Large intestine (tissue), 3 donors: ENCODE results near the gene ARHGEF16. TPM values are rescaled to one million over a fixed set of nuclear protein-coding genes. Genes with fewer than 3 reads are reported as not detected.

Source experiments
- DNase-seq, 2 donors: peaks; one replicate each; pipeline versions ENCODE4 v3.0.0 to v3.0.0-alpha.2; 2013
- H3K27ac ChIP-seq: one replicate; pipeline ENCODE4 v1.5.1; 2013; ENCODE audit warnings: low read length
- H3K27me3 ChIP-seq: 2 replicates; pipeline ENCODE4 v1.6.1; 2013; ENCODE audit warnings: low read length; ENCODE audit not compliant: control insufficient read depth, insufficient read depth
- H3K36me3 ChIP-seq: 2 replicates; pipeline ENCODE4 v1.6.1; 2013; ENCODE audit warnings: low read length; ENCODE audit not compliant: control insufficient read depth, insufficient read depth
- H3K4me1 ChIP-seq: one replicate; pipeline ENCODE4 v1.6.1; 2013; ENCODE audit warnings: low read length; ENCODE audit not compliant: control insufficient read depth, insufficient read depth
- H3K4me3 ChIP-seq: one replicate; pipeline ENCODE4 v1.5.1; 2013; ENCODE audit warnings: low read length
- H3K9me3 ChIP-seq: one replicate; pipeline ENCODE4 v1.6.1; 2013; ENCODE audit warnings: mild to moderate bottlenecking, low read depth, low read length, moderate library complexity; ENCODE audit not compliant: control insufficient read depth
- WGBS: methylation state at CpG from one replicate; pipeline ENCODE4 v1.1.5; 2013; ENCODE audit warnings: low lambda C conversion rate; ENCODE audit not compliant: insufficient coverage; 5-methylcytosine and 5-hydroxymethylcytosine counted together
- polyA plus RNA-seq: library from polyadenylated mRNA; unstranded; fragments of 120-200 nt; gene quantifications from one replicate; pipeline ENCODE4 v1.2.1, GENCODE V29; 2013

Gene ARHGEF16
- polyA plus RNA-seq, 1 donor, result 39.7 TPM

GRCh38 chr1:3502641-3503524, 48.4 kb downstream of the ARHGEF16 start:
- Histone ChIP-seq H3K36me3 (no peaks in the 10 kb centered on the region), H3K27me3 (no peaks in the 10 kb centered on the region), H3K27ac (no peak overlapping the region), H3K4me3 (no peak overlapping the region), H3K9me3 (peaks cover 5% of the 10 kb centered on the region), H3K4me1 (no peaks in the 10 kb centered on the region)
- no peak for DNase-seq
- WGBS, result no CpG with 5 or more reads among the region's 22 CpGs

GRCh38 chr1:3503525-3503886, 49.0 kb downstream of the ARHGEF16 start:
- no peak for DNase-seq
- no peak overlapping the region for H3K27ac ChIP-seq
- no CpG with 5 or more reads among the region's 8 CpGs for WGBS
- H3K4me3 ChIP-seq, result no peak overlapping the region
- no peaks in the 10 kb centered on the region for H3K27me3 ChIP-seq
- H3K9me3 ChIP-seq, result peaks cover 5% of the 10 kb centered on the region
- no peaks in the 10 kb centered on the region for H3K36me3 ChIP-seq
- H3K4me1 ChIP-seq, result no peaks in the 10 kb centered on the region

GRCh38 chr1:3504151-3504821, 49.8 kb downstream of the ARHGEF16 start:
- Histone ChIP-seq H3K9me3 (peaks cover 5% of the 10 kb centered on the region), H3K4me1 (no peaks in the 10 kb centered on the region), H3K36me3 (no peaks in the 10 kb centered on the region), H3K4me3 (no peak overlapping the region), H3K27ac (no peak overlapping the region), H3K27me3 (no peaks in the 10 kb centered on the region)
- no peak for DNase-seq
- WGBS, result no CpG with 5 or more reads among the region's 31 CpGs

GRCh38 chr1:3504822-3505153, 50.3 kb downstream of the ARHGEF16 start:
- Histone ChIP-seq H3K4me3 (no peak overlapping the region), H3K27ac (no peak overlapping the region)
- WGBS, result no CpG with 5 or more reads among the region's 7 CpGs

GRCh38 chr1:3505161-3505560, 50.7 kb downstream of the ARHGEF16 start:
- Histone ChIP-seq H3K36me3 (no peaks in the 10 kb centered on the region), H3K9me3 (peaks cover 5% of the 10 kb centered on the region), H3K4me1 (no peaks in the 10 kb centered on the region), H3K27me3 (no peaks in the 10 kb centered on the region), H3K27ac (no peak overlapping the region), H3K4me3 (no peak overlapping the region)
- no peak for DNase-seq
- no CpG with 5 or more reads among the region's 20 CpGs for WGBS

More at GRCh38 chr1:3504822-3505153, 50.3 kb downstream of the ARHGEF16 start:
- Histone ChIP-seq H3K27me3 (no peaks in the 10 kb centered on the region), H3K9me3 (peaks cover 5% of the 10 kb centered on the region), H3K36me3 (no peaks in the 10 kb centered on the region), H3K4me1 (no peaks in the 10 kb centered on the region)
- DNase-seq, result no peak

- peaks cover 5% of the 10 kb centered on the region for H3K9me3 ChIP-seq
- no peak for DNase-seq
- no peak overlapping the region for H3K4me3 ChIP-seq
- no peak overlapping the region for H3K27ac ChIP-seq
- no CpG with 5 or more reads among the region's 15 CpGs for WGBS
- no peaks in the 10 kb centered on the region for H3K36me3 ChIP-seq
- H3K27me3 ChIP-seq, result no peaks in the 10 kb centered on the region
- H3K4me1 ChIP-seq, result no peaks in the 10 kb centered on the region
Measured at GRCh38 chr1:3506041-3506440, 51.6 kb downstream of the ARHGEF16 start.

GRCh38 chr1:3506943-3507342, 52.5 kb downstream of the ARHGEF16 start:
- H3K27ac ChIP-seq, result no peak overlapping the region
- no peak overlapping the region for H3K4me3 ChIP-seq
- no CpG with 5 or more reads among the region's 7 CpGs for WGBS
- H3K27me3 ChIP-seq, result no peaks in the 10 kb centered on the region
- peaks cover 10% of the 10 kb centered on the region for H3K9me3 ChIP-seq
- H3K36me3 ChIP-seq, result no peaks in the 10 kb centered on the region
- H3K4me1 ChIP-seq, result no peaks in the 10 kb centered on the region
- no peak for DNase-seq

GRCh38 chr1:3507636-3508275, 53.3 kb downstream of the ARHGEF16 start:
- WGBS, result no CpG with 5 or more reads among the region's 11 CpGs
- DNase-seq, result no peak
- Histone ChIP-seq H3K4me3 (no peak overlapping the region), H3K27ac (no peak overlapping the region), H3K9me3 (peaks cover 8% of the 10 kb centered on the region), H3K27me3 (no peaks in the 10 kb centered on the region), H3K4me1 (no peaks in the 10 kb centered on the region), H3K36me3 (no peaks in the 10 kb centered on the region)

GRCh38 chr1:3508757-3509415, 54.4 kb downstream of the ARHGEF16 start:
- Histone ChIP-seq H3K27ac (no peak overlapping the region), H3K36me3 (no peaks in the 10 kb centered on the region)

GRCh38 chr1:3509721-3510120, 55.3 kb downstream of the ARHGEF16 start:
- Histone ChIP-seq H3K27me3 (no peaks in the 10 kb centered on the region), H3K4me1 (peaks cover 2% of the 10 kb centered on the region), H3K36me3 (no peaks in the 10 kb centered on the region), H3K27ac (no peak overlapping the region), H3K9me3 (peaks cover 8% of the 10 kb centered on the region), H3K4me3 (no peak overlapping the region)
- no peak for DNase-seq
- no CpG with 5 or more reads among the region's 21 CpGs for WGBS

More at GRCh38 chr1:3508757-3509415, 54.4 kb downstream of the ARHGEF16 start:
- Histone ChIP-seq H3K9me3 (peaks cover 8% of the 10 kb centered on the region), H3K27me3 (no peaks in the 10 kb centered on the region), H3K4me3 (no peak overlapping the region), H3K4me1 (no peaks in the 10 kb centered on the region)
- no CpG with 5 or more reads among the region's 33 CpGs for whole genome bisulfite sequencing
- DNase-seq, result no peak
